ENCODE measurements around the gene ST6GALNAC3. TPM values are rescaled to one million over a fixed set of nuclear protein-coding genes. Genes with fewer than 3 reads are reported as not detected.
A peak's percentile ranks its signal among the peaks of the same experiment; 100 is the strongest.

Gene ST6GALNAC3
- total RNA-seq, 1 donor from 2014 or later = 46.8 TPM

DNA sequence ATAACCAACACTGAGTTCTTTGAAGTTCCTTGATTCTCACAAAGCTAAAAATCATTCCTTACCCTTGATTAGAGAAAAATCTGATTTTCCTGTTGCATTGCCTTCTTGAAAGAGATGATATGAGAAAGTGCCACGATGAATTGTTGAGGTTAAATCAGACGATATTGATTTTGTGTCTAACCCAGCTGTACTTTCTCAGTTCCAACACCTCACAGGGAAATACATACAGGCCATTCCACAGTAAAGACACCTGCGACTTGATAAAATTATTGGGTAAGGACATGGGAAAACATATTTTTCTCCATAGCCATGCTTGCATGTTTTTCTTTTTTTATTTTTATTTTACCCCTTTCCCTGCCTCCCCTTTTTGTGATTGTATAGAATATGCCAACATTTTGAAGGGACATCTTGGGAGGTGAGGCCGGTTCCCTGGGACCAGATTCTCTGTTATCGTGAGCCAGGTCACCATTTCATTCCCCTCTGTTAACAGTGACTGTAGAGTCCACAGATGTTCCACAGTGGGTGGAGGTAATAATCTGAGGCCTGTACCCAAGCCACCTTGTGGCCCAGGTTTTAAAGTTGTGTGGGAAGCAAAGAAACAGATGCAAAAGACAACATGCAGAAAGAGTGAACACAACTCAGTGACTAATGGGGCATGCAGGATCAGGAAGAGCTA is 537.4 kb downstream of the ST6GALNAC3 start:
- H3K4me1 Mint-ChIP-seq (ENCODE audit: unreplicated experiment) = peaks cover 12% of the 10 kb centered on the region

DNA sequence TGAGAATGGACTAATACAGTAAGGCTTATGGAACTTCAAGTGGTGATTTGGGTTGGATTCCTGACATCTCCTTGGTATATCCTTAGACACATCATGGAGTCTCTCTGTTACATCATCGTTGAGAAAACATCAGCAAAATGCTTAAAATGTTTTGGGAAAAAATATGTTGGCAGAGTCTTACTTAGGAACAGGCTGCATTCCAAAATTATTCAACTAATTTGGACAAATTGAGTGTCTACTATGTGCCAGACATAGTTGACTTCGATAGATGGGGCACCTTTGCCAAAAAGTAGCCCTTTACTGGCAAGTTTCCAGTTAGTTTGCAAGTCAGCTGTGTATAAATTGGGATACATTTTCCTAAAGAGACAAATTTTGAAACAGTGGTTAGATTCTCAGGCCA is 539.3 kb downstream of the ST6GALNAC3 start:
- Mint-ChIP-seq H3K27ac (ENCODE audit: unreplicated experiment) (peak overlapping the region; percentile 78), H3K4me1 (ENCODE audit: unreplicated experiment) (peaks cover 12% of the 10 kb centered on the region), H3K4me3 (ENCODE audit: unreplicated experiment) (peak overlapping the region; percentile 75), H3K27me3 (ENCODE audit: unreplicated experiment) (peaks cover 3% of the 10 kb centered on the region), H3K9me3 (ENCODE audit: unreplicated experiment) (no peaks in the 10 kb centered on the region), H3K36me3 (ENCODE audit: low read depth, unreplicated experiment) (peaks cover 3% of the 10 kb centered on the region)
- no peak for DNase-seq (ENCODE audit: low spot score)
- TF ChIP-seq CTCF (IDR thresholded peaks at IDR 0.05; ENCODE audit: unreplicated experiment) = no peak

More for the DNA sequence above, 537.4 kb downstream of the ST6GALNAC3 start:
- H3K4me3 Mint-ChIP-seq (ENCODE audit: unreplicated experiment) = no peak overlapping the region
- no peak overlapping the region for H3K27ac Mint-ChIP-seq (ENCODE audit: unreplicated experiment)
- DNase-seq (ENCODE audit: low spot score) = no peak
- H3K9me3 Mint-ChIP-seq (ENCODE audit: unreplicated experiment) = no peaks in the 10 kb centered on the region
- peaks cover 3% of the 10 kb centered on the region for H3K27me3 Mint-ChIP-seq (ENCODE audit: unreplicated experiment)
- no peak for TF ChIP-seq CTCF (IDR thresholded peaks at IDR 0.05; ENCODE audit: unreplicated experiment)
- H3K36me3 Mint-ChIP-seq (ENCODE audit: low read depth, unreplicated experiment) = peaks cover 3% of the 10 kb centered on the region

- Mint-ChIP-seq H3K9me3 (ENCODE audit: unreplicated experiment) (no peaks in the 10 kb centered on the region), H3K4me3 (ENCODE audit: unreplicated experiment) (no peak overlapping the region), H3K27me3 (ENCODE audit: unreplicated experiment) (peaks cover 5% of the 10 kb centered on the region), H3K27ac (ENCODE audit: unreplicated experiment) (no peak overlapping the region), H3K4me1 (ENCODE audit: unreplicated experiment) (peaks cover 8% of the 10 kb centered on the region), H3K36me3 (ENCODE audit: low read depth, unreplicated experiment) (peaks cover 3% of the 10 kb centered on the region)
- DNase-seq (ENCODE audit: low spot score) = no peak
- TF ChIP-seq CTCF (IDR thresholded peaks at IDR 0.05; ENCODE audit: unreplicated experiment) = no peak
Observed at GRCh38 chr1:76615253-76616035, 540.9 kb downstream of the ST6GALNAC3 start.

- no peaks in the 10 kb centered on the region for H3K36me3 Mint-ChIP-seq (ENCODE audit: low read depth, unreplicated experiment)
- H3K4me1 Mint-ChIP-seq (ENCODE audit: unreplicated experiment) = peaks cover 3% of the 10 kb centered on the region
- no peak overlapping the region for H3K27ac Mint-ChIP-seq (ENCODE audit: unreplicated experiment)
- no peak for TF ChIP-seq CTCF (IDR thresholded peaks at IDR 0.05; ENCODE audit: unreplicated experiment)
- peaks cover 2% of the 10 kb centered on the region for H3K27me3 Mint-ChIP-seq (ENCODE audit: unreplicated experiment)
- H3K9me3 Mint-ChIP-seq (ENCODE audit: unreplicated experiment) = no peaks in the 10 kb centered on the region
- DNase-seq (ENCODE audit: low spot score) = no peak
- H3K4me3 Mint-ChIP-seq (ENCODE audit: unreplicated experiment) = no peak overlapping the region
Observed at GRCh38 chr1:76620371-76620770, 545.8 kb downstream of the ST6GALNAC3 start.
